RPMI8226 (cell line): Measurements from ENCODE around the gene PNMA6E.

Experiments used
- DNase-seq: peaks from one replicate; pipeline ENCODE4 v3.0.0-alpha.2; 2015

Gene PNMA6E

DNA sequence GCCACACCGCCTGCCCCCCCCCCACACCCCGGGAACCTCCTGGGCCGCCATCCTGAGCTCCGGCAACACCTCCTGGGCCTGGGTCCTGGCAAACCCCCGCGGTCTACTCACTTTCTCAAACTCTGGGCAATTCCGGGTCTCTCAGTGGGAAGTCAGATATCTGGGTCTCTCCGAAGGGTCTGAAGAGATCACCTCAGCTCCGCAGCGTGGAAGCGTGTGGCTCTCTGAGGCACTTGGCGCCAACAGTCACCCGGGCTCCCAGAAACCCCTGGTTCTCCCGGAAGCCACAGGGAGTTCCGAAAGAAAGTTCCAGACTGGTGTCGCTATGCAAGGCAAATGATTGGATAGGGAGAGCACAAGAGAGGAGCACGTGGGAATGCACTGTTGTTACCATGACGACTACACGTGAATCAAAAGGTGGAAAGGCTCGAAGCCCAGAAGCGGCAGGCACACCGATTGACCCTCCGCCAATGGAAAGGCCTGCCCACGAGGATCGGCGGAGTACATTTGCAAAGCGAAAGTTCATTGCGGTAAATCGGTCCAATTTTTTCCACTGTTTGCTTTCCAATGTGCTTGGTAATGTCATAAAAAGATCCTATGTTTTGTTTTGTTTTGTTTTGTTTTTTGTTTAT is at the start of gene PNMA6E:
Gene PNMA6E, minus strand, starts transcription at position 218 of the 632 bp plus-strand sequence. CDS start 2,501 bp downstream, outside the sequence.
- DNase-seq, result no peak

DNA sequence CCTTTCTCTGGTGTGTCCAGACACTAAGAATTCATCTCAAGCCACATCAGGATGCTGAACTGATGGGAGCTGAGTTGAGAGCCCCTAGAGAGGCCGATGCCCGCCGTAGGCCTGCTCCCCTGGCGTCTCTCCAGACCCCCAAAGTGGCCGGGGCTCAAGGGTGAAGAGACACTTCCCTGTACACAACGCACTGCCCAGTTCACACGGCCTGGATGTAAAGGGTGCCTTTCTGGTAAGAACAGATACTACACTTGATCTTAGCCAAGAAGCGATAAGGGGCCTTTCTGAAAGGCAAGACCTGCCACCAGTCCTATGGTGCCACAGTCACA is 49.8 kb upstream of the PNMA6E start:
- DNase-seq, result no peak

DNA sequence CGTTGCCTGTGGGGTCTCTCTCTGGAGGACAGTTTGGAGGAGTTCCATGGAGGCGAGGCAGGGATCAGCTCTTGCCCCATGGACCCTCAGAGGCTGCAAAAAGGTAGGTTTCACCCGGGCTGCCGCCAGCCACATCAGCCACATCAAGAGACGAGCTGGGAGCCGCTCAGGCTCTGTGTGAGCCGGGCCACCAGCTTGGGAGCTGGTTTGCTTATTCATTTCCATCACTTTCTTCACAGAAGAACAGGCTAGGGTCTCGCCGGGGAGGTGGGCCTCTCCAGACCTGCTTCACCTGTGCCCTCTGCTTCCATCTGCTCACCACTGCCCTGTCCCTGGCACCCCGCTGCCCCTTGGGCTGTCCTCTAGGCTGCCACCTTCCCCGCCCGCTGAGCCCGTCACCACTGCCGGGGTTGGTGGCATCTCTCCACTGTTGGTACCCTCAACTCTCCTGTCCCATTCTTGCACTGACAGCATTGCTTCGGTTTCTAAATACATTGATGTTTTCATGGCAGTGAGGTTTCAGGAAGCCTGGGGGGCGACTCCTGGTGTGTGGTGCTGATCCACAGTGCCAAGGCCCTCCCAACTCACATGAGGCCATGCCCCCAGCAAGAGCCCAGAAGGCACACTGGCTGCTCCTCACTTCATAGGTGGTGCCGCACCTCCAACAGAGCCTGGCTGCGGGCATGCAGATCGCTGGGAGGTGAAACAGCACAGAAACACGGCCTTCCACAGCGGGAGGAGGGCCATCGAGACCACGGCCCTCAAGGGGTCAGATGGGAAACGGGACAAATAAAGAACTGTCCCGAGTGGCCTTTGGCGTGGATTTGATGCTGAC is 49.2 kb upstream of the PNMA6E start:
- no peak for DNase-seq

DNA sequence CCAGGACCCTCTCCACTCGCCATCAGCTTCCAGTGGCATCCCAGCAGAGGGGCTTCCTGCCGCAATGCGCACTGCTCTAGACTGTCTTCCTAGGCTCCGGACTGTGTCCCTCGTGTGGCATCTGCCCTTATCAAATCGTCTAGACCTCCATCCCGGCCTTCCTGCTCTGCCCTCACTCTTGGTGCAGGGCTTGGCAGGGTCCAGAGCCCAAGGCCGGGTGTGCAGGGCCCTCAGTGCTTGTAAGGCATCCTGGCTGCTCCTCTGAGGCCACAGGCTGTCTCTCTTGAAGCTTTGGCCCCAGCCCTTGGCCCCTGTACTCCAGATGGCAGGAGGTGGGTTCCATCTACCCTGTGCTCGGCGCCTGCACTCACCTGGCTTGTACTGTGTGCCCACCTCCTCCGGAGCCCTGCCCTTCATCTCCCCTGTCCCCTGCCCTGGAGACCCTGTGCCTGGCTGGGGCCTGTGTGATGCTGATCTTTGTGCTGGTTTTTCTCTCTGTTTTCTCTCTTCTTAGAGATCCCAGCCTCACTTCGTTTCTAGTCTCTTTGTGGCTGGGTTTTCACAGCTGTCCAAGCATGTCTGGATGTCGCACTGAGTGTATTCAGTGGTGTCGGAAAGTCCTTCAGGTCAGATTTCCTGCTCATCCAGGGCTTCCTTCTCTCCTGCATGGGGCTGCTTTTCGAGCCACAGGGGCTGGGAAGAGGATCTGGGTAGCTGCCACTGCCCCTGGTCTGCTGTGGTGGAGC is 48.4 kb upstream of the PNMA6E start:
- no peak for DNase-seq

DNA sequence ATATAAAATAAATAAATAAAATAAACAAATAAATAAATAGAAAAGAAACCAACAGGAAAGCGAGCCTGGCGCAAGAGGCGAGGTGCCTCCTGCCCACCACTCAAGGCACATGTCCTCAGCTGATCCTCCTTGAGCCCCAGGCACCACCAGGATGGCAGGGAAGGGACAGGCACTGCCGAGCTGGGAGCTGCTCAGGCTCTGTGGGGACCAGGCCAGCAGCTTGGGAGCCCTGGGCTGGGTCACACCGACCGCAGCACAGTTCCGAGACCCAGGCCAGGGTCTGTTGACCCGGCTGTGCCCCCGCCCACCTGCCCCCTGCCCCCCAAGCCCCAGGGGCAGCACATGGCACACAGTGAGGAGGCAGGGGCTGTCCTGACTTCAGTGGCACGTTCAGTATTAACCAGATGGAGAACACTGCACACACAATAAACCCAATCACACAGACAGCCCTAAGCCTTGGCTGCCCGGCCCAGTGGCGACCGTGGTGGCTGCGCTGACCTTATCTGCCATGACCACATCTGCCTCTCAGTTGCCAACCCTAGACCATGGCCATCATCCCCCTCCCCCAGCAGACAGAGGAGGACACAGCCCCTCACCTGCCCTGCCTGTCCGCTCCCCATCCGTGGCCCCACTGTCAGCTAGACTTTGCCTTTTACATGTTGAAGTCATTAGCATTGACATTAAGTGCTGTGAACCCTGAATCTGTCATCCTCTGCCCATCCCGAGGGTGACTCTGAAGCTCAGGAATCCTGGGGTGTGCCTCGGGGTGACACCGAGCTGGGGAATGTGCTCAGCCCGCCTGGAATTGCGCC is 47.6 kb upstream of the PNMA6E start:
- no peak for DNase-seq

DNA sequence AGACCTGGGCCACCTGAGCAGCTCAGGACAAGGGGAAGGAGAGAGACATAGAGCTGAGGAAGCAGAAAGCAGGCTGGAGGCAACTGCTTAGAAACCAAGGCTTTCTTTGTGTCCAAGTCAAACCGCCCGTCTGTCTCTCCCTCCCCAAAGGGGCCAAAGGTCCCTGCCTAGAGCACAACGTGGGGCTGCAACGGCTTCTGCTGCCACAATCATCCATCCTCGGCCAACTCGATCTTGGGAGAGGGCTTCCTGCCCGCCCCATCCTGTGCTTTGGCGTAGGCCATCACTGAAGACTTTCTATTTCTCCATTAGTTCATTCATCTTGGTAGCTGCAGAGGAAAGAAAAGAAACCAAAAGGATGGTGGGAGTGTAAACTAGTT is 46.4 kb upstream of the PNMA6E start:
- no peak for DNase-seq

DNA sequence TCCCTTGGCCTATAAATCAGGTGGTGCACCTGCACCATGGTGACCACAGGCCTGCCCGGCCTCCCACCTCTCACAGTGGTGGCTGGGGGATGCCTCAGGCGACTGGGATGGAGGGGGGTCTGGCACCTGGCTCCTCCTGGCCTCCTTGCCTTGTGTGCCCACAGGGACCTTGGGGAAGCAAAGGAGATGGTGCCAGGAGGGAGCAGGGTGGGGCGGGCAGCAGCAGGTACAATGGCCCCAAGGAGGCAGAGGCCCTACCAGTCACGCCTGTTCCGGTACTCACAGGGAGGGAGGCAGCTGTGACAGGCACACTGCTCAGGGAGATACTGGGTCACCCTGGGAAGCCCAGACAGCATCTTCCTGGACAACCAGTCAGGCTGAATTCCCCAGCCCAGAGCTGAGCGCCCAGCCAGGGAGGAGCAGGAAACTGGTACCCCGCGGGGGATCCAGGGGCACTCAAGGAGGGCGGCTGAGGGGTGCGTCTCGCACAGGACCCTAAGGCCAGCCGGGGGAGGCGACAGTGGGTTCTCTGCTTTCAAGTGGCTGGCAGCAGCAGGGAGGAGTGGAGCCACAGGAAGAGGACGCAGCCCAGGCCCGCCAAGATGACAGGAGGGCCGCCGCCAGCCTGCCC is 45.9 kb upstream of the PNMA6E start:
- no peak for DNase-seq

DNA sequence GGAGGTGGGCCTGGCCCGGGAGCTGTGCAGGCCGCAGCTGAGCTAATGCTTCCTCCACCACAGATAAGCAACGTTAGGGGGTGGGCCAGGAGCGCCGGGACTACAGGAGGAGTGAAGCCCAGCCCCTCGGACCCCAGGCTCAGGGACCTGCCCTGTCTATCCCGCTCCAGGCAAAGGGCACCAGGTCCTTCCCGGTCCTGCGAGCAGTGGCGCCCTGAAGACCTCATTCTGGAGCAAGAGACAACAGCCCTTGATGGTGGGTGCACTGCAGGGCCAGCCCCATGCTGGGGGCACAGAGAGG is 45.4 kb upstream of the PNMA6E start:
- DNase-seq, result no peak

DNA sequence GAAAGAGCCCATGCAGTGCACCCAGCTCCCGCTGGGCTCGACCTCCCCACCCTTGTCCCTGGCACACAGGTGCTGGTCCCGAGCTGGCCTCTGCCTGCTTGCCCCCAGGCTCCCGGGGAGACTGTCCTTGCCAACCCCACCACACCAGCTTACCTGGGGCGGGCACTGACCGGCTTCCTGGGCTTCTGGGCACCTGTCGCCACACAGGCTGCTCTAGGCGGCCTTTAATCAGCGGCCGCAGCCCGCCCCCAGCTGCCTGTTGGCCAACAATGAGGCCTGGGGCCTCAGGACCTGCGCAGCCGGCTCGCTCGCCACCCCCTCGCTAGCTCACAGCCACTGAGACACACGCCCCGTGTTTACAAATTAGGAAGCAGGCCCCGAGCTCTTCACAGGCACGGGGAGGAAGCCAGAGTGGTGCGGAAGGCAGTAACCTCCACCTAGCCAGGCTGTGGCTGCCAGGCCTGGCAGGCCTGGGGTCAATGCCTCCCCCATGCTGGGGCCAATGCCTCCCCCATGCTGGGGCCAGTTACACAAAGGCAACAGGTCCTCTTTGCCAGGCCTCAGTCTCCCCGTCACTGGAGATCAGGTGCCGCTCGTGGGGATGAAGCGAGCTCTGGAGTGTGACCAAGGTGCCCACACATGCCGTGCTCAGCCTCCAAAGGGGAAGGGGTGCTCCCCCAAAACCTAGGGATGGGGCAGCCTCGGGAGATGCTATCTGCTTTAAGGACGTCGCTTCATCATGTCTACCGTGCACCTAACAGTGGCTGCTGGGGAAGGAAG is 44.9 kb upstream of the PNMA6E start, which contains the start of gene TREX2:
Gene TREX2, minus strand, starts transcription at position 201 of the 780 bp plus-strand sequence. CDS start 626 bp downstream, outside the sequence.
- no peak for DNase-seq

DNA sequence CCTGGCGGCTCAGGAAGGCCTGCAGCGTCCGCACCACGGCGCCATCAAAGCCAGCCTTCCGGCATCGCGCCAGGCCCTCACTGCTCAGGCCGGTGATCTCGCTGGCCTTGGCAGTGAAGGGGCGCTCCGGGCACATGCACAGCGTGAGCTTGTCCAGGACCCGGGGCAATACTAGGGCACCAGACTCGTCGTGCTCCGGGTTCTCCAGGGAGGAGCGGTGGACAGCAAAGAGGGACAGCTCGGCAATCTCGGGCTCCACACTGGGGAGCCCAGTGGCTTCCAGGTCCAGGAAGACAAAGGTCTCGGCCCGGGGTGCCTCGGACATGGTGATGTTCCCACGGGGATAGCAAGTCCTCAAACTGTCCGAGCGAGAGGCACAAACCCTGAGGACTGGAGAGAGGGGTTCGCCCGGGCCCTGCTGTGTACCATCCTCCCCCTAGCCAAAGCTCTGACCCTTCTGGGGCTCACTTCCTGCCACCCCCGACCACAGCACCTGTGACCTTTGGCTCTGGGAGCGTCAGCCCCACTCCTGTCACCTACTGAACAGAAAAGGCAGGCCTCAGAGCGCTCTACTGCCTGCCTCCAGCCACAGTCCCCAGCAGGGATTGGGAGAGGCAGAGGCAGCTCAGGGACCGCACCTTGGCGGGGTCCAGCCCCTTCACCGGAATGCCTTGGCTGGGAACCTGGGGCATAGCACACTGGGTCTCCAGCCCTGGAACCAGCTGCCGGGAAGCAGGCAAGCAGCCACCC is 44.1 kb upstream of the PNMA6E start:
- DNase-seq, result no peak

DNA sequence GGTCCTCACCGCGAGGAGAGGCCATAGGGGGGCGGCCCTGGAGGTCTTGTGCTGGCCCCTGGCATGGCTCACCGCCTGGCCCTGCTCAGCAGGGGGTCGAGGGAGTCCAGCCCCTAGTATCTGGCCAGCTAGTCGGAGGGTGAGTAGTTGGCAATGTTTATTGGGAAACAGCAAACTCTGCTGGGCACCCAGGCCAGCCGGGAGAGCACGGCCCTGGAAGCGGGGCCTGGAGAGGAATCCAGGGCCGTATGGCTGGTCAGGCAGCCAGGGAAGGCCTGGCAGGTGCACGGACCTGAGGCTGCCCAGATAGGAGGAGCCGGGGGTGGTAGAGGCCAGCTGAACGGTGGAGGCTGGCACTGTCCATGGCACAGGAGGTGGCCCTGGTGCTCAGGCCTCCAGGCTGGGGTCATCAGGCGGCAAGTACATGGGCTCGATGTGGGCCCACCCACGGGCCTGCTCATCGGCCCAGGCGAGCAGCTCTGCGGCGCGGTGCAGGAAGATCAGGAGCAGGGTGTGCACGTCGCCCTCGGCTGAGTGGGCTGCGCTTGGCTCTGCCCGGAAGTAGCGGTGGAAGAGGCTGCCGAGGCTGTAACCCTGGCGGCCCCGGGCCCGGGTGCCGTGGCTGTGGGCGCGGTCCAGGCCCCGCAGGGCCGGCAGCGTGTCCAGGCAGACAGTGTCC is 43.3 kb upstream of the PNMA6E start:
- DNase-seq, result no peak

DNA sequence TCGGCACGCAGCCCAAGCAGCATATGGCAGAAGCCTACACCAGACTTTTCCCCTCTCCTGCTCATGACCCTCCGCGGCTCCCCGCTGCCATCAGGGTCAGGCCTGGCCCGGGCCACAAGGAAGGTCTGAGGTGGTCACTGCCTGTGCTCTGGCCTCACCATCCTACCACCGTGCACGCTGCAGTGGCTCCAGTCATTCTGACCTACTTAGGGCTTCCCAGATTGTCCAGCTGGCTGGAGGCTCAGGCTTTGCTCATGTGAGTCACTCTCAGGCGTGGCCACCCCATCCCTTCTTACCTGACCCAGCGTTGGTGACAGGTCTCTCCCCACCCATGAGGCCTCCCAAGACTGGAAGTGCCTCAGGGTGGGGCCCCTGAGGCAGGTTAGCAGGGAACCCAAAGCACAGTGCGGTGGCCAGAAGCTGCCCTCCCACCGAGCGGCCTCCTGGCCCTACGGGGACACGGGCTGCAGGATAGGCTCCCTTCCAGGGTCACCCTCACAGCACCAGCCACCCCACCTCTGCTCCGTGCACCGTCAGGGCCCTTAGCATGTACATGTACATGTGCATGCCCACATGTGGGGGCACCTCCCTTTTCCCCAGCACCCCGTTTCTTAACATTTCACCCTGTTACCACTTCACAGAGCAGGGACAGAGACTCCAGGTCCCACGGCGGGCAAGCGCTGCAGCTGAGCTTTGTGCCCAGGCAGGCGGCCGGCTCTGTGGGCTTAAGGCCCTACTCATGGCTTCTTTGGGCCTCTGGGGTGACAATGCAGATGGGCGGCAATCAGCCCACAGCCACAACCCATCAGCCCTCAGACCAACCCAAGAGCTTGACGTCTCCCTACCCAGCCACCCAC is 42.6 kb upstream of the PNMA6E start:
- no peak for DNase-seq

DNA sequence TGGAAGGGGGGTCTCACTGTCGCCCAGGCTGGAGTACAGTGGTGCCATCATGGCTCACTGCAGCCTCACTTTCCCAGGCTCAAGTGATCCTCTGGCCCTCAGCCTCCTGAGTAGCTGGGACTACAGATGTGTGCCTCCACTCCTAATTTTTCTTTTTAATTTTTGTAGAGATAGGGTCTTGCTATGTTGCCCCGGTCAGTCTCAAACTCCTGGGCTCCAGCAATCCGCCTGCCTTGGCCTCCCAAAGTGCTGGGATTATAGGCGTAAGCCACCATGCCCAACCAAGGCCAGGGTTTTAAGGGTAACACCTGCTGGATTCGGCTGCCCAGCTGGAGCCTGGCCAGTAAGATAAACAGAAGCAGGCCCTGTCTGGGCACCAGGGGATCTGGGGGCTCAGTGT is 41.3 kb upstream of the PNMA6E start:
- DNase-seq, result no peak

DNA sequence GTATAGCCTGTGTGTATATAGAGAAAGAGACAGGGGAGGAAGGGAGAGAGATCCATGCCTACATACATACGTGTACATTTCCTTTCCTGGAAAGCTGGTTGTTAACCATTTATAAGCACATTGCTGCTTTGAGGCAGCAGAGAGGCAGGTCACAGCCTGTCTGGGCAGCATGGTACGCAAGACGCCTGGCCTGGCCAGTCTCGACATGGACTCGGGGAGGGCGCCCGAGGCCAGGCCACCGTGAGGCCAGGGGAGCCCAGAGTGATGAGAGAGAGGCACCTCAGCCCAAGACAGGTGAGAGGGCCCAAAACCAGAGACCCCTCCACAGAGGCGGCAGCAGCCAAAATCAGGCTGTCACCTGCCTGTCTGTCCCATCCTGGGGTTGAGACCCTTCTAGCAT is 40.8 kb upstream of the PNMA6E start:
- no peak for DNase-seq

DNA sequence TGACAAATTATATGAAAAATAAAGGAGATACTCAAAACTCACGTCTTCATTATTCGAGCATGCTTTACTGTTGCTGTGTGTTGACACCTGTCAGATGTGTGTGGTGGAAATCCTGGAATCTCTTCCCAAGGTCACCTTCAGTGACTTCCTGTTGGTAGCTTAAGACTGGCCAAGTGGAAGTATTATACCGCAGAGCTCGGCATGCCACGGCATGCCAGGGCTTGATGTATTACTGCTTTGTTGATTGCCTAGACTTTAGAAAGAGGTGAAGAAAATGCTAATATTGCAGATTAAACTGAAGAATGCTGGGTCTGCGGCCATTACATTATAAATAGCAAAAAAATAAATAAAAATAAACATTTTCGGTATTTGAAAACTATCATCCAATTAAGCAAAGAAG is 40.1 kb upstream of the PNMA6E start:
- no peak for DNase-seq

DNA sequence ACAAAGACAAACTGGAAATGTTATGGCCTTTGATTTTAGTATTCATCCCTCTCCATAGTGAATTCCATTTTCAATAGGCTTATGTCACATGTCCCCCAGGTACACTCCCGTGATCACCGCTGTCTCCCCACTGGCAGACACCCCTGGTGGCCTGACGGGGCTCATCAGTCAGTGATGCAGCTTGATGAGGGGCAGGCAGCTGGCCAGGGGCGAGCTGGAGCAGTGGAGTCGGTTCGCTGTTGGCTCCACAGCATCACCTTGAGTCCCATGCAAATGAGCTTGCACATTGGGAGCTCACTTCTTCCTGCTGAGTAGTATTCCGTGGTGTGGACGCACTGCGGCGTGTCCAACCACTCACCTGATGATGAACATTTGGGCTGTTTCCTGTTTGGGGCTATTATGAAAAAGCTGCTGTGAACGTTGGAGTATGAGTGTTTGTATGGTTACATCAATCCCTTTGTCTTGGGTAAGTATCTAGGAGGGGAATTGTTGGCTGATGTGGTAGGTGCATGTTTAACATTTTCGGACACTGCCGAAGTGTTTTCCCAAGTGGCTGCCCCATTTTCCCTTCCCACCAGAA is 39.5 kb upstream of the PNMA6E start:
- DNase-seq, result no peak

DNA sequence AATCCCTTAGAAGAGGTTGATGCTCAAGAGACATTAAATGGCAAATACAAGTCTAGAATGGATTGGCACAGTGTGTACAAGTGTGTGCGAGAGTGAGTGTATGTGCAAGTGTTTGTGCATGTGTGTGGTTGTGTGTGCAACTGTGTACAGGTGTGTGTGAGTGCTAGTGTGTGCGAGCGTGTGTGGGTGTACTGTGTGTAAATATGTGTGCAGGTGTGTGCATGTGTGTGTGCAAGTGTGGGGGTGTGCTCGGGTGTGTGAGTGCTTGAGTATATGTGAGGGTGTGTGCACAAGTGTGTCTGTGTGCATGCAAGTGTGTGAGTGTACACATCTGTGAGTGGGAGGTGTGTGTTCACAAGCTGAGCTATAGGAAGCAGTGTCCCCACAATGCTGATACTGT is 38.8 kb upstream of the PNMA6E start:
- DNase-seq, result no peak

DNA sequence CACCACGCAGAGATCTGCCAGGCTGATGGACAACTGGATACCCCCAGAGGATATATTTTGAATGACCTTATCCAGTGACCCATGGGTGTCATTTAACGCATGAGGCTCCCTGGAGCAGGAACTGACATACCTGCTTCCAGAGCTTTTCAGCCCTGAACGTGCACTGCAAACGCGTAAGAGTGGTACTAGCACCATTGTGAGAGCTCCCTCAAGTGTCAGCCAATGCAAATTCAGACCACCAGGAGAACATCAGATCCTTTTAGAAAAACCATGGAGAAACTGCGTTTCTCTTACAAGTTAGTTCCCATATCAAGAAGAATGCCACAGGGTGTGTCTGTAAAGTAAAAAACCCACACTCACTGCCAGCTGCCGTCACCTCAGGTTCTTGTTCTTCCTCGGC is 37.4 kb upstream of the PNMA6E start:
- peak; percentile 19 for DNase-seq

DNA sequence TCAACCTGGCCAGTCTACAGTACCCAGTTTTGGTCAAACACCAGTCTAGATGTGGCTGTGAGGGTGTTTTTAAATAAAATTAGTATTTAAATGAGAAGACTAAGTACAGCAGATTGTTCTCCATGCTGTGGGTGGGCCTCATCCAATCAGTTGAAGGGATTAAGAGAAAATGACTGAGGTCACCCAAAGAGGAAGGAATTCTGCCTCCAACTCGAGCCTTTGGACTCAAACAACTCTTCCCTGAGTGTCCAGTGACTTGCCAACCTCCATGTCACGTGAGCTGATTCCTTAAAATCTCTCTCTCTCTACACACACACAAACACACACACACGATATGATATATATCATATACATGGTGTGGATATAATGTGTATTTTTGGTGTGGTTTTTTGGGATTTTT is 34.7 kb upstream of the PNMA6E start:
- no peak for DNase-seq
